ENCODE results near the gene FGF14.

GRCh38 chr13:102170305-102170704 is 231.5 kb downstream of the FGF14 start:
- no peak for TF ChIP-seq CTCF (optimal IDR thresholded peaks at IDR 0.05 in 1 of 3, IDR thresholded peaks at IDR 0.05 in 1 of 3, conservative IDR thresholded peaks at IDR 0.05 in 1 of 3; ENCODE audit: extremely low read depth in 1 of 3, insufficient read depth in 2 of 3, low read length in 3 of 3)
- no peak for TF ChIP-seq EZH2 (IDR thresholded peaks at IDR 0.05; ENCODE audit: low read length)

Data from keratinocyte (primary cell).